AG09309 (cell line): ENCODE data around the gene BLZF1.

ENCODE experiments used
- DNase-seq: peaks from one replicate; pipeline ENCODE4 v3.0.0-alpha.2; 2010; ENCODE audit warnings: low read depth
- H3K4me3 ChIP-seq: 2 replicates; pipeline ENCODE4 v1.5.1; 2011; ENCODE audit warnings: mild to moderate bottlenecking, low read depth, low read length, moderate library complexity; ENCODE audit not compliant: control insufficient read depth
- TF ChIP-seq, protein P1 (sequence below): IDR thresholded peaks from 2 replicates; pipeline ENCODE4 v1.5.1; 2011; ENCODE audit warnings: mild to moderate bottlenecking, low read depth, low read length, inconsistent platforms; ENCODE audit not compliant: insufficient read depth, control insufficient read depth; ENCODE audit errors: missing control alignments

BLZF1 gene

DNA sequence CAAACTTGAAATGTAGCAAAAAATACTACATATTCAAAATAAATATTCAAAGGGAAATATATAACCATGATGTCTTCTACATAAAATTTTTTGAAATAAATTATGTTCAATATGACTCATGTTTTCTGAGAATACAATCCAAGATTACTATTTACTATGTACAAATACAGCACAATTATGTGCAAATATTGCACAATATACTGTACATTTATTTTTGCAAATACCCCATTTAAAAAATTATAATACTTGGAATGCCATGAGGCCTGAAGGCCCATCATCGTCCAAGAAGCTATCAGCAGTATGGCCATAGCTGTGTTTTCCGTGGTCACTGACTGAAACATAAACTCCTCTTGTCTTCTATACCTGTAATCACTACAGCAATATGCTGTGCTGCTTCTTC, 47.0 kb downstream of the BLZF1 start:
- TF ChIP-seq, protein P1, sequence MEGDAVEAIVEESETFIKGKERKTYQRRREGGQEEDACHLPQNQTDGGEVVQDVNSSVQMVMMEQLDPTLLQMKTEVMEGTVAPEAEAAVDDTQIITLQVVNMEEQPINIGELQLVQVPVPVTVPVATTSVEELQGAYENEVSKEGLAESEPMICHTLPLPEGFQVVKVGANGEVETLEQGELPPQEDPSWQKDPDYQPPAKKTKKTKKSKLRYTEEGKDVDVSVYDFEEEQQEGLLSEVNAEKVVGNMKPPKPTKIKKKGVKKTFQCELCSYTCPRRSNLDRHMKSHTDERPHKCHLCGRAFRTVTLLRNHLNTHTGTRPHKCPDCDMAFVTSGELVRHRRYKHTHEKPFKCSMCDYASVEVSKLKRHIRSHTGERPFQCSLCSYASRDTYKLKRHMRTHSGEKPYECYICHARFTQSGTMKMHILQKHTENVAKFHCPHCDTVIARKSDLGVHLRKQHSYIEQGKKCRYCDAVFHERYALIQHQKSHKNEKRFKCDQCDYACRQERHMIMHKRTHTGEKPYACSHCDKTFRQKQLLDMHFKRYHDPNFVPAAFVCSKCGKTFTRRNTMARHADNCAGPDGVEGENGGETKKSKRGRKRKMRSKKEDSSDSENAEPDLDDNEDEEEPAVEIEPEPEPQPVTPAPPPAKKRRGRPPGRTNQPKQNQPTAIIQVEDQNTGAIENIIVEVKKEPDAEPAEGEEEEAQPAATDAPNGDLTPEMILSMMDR, result no peak
- no peak overlapping the region for H3K4me3 ChIP-seq
- DNase-seq, result no peak

DNA sequence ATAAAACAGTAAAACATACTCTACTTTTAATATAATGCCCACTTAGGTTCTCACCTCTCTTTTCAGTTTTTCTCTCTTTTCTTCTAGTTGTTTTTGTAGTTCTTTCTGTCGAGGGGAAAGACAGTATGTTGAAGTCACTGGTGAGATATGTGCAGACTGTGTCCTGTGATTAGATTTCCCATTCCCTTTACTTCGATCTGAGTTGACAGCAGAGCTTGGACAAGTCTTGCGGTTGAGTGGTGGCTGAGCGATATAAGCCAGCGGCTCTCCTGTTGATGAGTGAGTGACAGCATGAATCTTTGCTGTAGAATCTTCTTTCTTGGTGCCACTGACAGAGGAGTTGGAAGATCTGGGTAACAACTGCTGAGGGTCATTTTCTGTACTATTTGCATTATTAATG, 53.3 kb downstream of the BLZF1 start:
- DNase-seq, result no peak
- H3K4me3 ChIP-seq, result no peak overlapping the region
- TF ChIP-seq, protein P1, result no peak

DNA sequence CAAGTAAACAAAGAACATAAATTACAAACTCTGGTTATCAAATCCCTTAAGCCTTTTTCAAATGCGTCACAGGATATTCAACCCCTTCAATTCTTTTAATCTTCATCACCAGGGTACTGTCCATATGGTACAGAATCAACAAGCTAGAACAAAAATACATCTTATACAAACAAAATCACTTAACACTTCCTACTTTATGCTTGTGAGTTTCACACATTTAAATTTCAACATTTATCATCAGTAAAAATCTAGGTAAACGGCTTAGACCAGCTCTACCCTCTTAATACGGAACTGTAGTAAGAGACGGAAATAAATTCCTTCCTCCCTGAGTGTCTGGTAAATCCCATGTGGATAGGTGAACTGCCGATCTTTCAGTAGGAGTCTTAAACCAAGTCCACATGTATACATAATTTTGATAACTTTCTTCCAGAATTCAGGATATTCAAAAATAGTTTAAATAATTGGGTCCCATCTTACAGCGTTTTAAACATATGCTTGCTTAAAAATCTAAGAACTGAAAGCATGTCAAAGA, 58.2 kb downstream of the BLZF1 start:
- TF ChIP-seq, protein P1, result no peak
- no peak for DNase-seq
- no peak overlapping the region for H3K4me3 ChIP-seq

DNA sequence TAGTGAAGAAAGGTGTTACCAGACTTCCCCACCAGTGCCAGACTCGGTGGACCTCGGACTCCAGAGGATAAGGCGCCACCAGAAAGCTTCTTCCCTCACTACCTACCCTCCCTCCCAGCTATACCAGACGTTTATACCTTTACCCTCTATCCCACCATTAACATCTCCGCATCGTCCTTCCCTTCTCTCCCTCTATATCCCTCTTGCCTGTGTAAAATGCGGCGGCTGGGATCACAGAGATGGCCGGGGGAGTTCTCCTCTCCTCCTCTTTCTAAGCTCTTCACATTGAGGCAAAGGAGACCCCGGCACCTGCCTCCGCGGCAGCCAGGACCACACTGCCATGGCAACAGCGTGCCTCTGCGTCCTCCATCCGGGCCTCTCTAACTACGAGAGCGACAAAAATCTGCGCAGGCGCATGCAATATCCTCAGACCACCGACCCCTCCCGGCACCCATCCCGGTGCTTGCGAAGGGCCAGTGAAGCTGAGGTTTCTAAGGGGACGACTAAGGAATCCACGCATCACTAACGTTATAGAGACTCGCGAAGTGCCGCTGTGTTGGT, 59.2 kb downstream of the BLZF1 start, which contains the start of gene CCDC181:
CCDC181 (minus strand) TSS at position 394 of the 561 bp plus-strand sequence. CDS start 2,547 bp downstream, outside the sequence.
- DNase-seq, result no peak
- peak within 1 kb of the TSS; percentile 19 for H3K4me3 ChIP-seq
- TF ChIP-seq, protein P1, result no peak
